Articular chondrocyte of knee joint (primary cell): ENCODE measurements around the gene COASY. TPM values are rescaled to one million over a fixed set of nuclear protein-coding genes. Genes with fewer than 3 reads are reported as not detected.

Source experiments
- total RNA-seq: library from RNA; depleted of rRNA; stranded (reverse); fragments of >200 nt; gene quantifications from 2 replicates; pipeline ENCODE4 v1.2.3, GENCODE V29; 2012

COASY gene
- total RNA-seq, result 12.3 and 13.6 TPM in 2 replicates

DNA sequence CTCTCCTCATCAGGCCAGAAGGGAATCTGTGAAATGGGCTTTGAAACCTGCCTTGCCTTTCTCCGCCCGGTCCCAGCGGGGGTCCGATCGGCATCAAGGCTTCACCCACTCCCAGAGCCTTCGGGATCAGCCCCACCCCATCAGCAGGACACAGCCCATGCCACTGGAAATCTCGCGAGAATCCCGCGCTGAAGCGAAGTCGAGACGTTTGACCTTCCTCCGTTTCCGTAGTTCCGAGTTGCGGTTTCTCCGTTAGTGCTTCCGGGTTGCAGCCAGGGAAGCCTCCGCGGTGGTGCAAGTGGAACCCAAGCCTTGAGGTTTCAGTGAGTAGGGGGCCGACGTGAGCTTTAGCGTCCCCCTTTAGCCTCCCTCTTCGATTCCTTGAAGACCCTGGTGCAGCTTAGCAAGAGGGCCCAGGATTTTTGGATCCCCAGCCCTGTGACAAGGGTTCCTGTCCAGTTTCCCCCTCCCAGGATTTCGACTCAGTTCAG is at the start of gene COASY:
Gene COASY (plus strand): TSS at position 252 of the 491 bp plus-strand sequence. CDS start 475 bp downstream, outside the sequence.

DNA sequence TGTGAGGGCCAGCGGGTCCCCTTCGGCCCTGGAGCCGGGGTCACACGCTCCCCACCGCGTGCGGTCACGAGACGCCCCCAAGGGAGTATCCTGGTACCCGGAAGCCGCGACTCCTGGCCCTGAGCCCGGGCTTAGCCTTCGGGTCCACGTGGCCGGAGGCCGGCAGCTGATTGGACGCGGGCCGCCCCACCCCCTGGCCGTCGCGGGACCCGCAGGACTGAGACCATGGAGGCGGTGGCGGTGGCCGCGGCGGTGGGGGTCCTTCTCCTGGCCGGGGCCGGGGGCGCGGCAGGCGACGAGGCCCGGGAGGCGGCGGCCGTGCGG is 25.9 kb upstream of the COASY start, which contains the start of gene NAGLU:
Gene NAGLU (plus strand): TSS at position 194 of the 324 bp plus-strand sequence. CDS start 32 bp downstream, at position 226.

DNA sequence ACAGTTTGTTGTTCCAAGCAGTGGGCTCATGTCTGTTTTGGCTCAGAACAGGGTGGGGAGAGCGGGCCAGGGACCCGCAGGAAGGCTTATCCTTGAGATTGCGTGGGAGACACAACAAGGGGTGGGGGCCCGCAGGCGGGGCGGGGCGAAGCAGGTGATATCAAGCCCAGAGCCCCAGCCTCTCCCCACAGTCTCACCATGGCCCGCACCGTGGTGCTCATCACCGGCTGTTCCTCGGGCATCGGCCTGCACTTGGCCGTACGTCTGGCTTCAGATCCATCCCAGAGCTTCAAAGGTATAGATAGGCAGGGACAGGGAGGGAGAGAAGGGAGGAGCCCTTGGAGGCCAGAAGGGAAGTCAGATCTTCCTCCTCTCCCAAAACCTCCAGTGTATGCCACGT is 9.2 kb upstream of the COASY start, which contains the start of gene HSD17B1:
Gene HSD17B1 (plus strand): TSS at position 188 of the 400 bp plus-strand sequence. CDS start 11 bp downstream, at position 199.

DNA sequence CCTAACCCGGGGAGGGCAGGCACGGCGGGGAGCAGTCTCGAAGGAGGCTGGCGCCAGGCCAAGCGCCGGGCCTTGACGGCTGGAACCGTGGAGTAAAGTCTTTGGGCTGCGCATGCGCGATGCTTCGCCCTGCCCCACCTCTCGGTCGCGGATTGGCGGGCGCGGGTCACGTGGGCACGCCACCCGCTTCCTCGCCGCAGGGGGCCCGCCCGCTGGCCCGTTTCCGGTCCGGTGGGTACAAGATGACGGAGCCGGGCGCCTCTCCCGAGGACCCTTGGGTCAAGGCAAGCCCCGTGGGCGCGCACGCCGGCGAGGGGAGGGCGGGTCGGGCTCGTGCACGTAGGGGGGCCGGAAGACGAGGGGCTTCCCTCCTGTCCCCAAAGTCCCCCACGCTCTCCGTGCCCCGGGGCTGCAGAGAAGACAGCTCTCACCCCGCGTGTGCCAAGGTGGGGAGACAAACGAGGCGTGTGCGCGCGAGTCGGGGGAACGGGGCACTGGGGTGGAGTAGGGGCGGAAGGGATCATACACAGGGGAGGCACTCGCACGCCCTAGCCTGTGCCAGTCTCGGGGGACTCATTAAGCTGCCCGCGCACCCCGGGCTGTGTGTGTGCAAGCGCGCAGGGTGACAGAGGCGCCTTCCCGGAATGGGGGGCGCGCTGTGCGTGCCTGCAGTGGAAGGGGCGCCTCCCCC is 5.1 kb downstream of the COASY start, which contains the start of gene MLX:
Gene MLX (plus strand): TSS at position 218 of the 691 bp plus-strand sequence. CDS start 25 bp downstream, at position 243.

DNA sequence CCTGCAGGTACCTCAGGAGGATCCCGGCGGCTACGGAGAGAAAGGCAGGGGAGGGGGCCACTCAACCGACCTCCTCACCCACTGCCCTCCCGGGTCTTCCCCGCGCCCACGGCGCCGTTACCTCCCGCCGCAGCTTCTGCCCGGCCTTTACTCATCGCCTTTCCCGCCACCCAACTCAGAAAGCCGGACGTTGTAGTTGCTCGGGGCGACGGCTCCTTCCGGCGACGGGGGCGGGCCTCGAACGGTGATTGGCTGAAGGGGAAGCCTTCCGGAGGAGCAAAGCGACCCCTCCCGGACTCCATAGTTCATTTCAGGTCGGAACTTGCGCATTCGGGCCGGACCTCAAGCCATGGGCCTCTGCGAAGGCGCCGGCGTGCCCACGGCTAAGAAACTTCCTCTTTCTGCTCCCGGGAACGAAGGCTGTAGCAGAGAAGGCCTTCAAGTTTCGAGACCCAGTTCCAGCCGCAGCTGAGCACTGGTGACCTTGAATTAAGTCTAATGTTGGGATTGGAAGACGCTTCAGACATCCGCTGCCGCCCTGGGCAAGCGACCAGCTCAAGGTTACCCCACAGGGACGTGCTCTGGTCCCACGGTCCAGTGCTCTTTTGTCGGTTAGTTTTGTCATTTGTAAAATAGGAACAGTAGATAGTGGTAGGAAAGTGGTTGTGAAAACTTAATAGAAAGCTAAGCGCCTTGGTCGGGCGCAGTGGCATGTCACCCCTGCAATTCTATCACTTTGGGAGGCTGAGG is 15.8 kb downstream of the COASY start, which contains the start of gene PSMC3IP:
Gene PSMC3IP (minus strand): TSS at position 198 of the 750 bp plus-strand sequence. CDS start 43 bp downstream, at position 155.

DNA sequence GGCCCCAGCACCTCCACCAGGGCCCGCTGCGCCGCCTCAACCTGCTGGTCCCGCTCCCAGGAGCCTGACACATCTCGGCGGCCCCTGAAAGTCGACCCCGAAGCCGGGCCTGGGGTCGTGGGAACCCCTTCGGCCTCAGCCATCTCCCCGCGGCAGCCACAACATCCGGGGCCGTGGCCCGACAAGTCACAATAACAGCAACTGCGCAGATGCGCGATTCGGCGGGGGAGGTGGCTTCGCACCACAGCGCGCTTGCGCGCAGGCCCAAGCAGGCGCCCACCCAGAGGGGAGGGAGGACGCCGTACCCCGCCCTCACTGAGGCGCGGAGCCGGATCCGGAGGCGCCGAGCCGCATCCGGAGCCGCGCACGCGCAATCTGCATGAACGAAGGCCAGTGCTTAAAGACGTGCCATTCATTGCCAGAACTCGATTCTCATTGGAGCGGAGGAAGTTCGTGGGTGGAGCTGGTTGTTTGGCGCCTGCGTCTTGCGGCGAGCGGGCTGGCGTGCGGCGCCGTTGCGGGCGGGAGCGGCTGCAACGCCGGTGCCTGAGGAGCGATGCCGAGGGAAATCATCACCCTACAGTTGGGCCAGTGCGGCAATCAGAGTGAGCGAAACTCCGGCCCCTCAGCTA is 47.4 kb downstream of the COASY start, which contains the start of the genes RETREG3 and TUBG1:
Gene RETREG3 (minus strand): TSS at position 193 of the 632 bp plus-strand sequence. CDS start 50 bp downstream, at position 143.
Gene TUBG1 (plus strand): TSS at position 502 of the 632 bp plus-strand sequence. CDS start 55 bp downstream, at position 557.

Other genes with a start within 250 kb of the COASY start
- 193 and 275 TPM in 2 replicates for gene STAT3, start 173.7 kb upstream of the COASY start, total RNA-seq
- gene CAVIN1, start 138.9 kb upstream of the COASY start, total RNA-seq, result 1,094 and 1,211 TPM in 2 replicates
- 66.8 and 72.1 TPM in 2 replicates for gene ATP6V0A1, start 103.3 kb upstream of the COASY start, total RNA-seq
- 31.0 and 41.8 TPM in 2 replicates for gene NAGLU, start 25.9 kb upstream of the COASY start, total RNA-seq
- gene HSD17B1, start 9.2 kb upstream of the COASY start, total RNA-seq, result 0.39 and 0.86 TPM in 2 replicates
- 32.2 and 38.5 TPM in 2 replicates for gene MLX, start 5.0 kb downstream of the COASY start, total RNA-seq
- 3.0 and 4.1 TPM in 2 replicates for gene PSMC3IP, start 15.6 kb downstream of the COASY start, total RNA-seq
- gene RETREG3, start 47.2 kb downstream of the COASY start, total RNA-seq, result 60.0 and 66.8 TPM in 2 replicates
- gene TUBG1, start 47.5 kb downstream of the COASY start, total RNA-seq, result 17.1 and 18.1 TPM in 2 replicates
- 14.9 and 15.3 TPM in 2 replicates for gene TUBG2, start 97.1 kb downstream of the COASY start, total RNA-seq
- gene PLEKHH3, start 114.8 kb downstream of the COASY start, total RNA-seq, result 8.0 and 8.2 TPM in 2 replicates
- 1.0 and 1.2 TPM in 2 replicates for gene CCR10, start 119.7 kb downstream of the COASY start, total RNA-seq
- gene CNTNAP1, start 120.4 kb downstream of the COASY start, total RNA-seq, result 12.4 and 14.2 TPM in 2 replicates
- 26.6 and 27.7 TPM in 2 replicates for gene EZH1, start 182.9 kb downstream of the COASY start, total RNA-seq
- gene RAMP2, start 199.1 kb downstream of the COASY start, total RNA-seq, result 0.22 TPM in 1 of 2 replicates, not detected in the other
- 51.0 and 57.1 TPM in 2 replicates for gene VPS25, start 211.3 kb downstream of the COASY start, total RNA-seq
- under 0.01 TPM in 1 of 2 replicates, not detected in the other for gene WNK4, start 218.5 kb downstream of the COASY start, total RNA-seq
- gene COA3, start 236.6 kb downstream of the COASY start, total RNA-seq, result 48.9 and 52.8 TPM in 2 replicates
- 0.13 and 0.65 TPM in 2 replicates for gene CNTD1, start 236.7 kb downstream of the COASY start, total RNA-seq